HepG2 (cell line): Measurements from ENCODE around the gene C7orf57. TPM values are rescaled to one million over a fixed set of nuclear protein-coding genes. Genes with fewer than 3 reads are reported as not detected.

Experiments
- ATAC-seq: fragments of 200-7000 bp; cut with Tn5 transposase; 3 replicates; pipeline ENCODE4 v1.9.1; 2020; ENCODE audit warnings: mild to moderate bottlenecking, moderate library complexity
- BruUV-seq: library from RNA; stranded (reverse); fragments of 400-500 nt; replicated peaks from 2 replicates; lab custom pipeline; 2021; lab: Mats Ljungman, UMichigan
- CTCF ChIA-PET: fragments of 300-600 bp; formaldehyde crosslinking; extraction: SDS; loops from one replicate; lab custom pipeline; 2021; ENCODE audit warnings: low total read pairs, inconsistent platforms, low intra/inter-chr PET ratio; lab: Yijun Ruan, JAX
- POLR2A ChIA-PET: fragments of 350-600 bp; sonication (Branson Sonifier 250); formaldehyde crosslinking; loops from one replicate; lab custom pipeline; 2020; ENCODE audit warnings: antibody characterized with exemption, inconsistent platforms; lab: Yijun Ruan, JAX
- DNase-seq: peaks from one replicate; pipeline ENCODE4 v3.0.0-alpha.2; 2015; ENCODE audit warnings: low spot score
- FAIRE-seq: peaks from 3 replicates; lab custom pipeline; 2011; peaks lifted over from hg19 to GRCh38; lab: Jason Lieb, UNC
- H2AFZ ChIP-seq: one replicate; pipeline ENCODE4 v1.6.1; 2011; ENCODE audit warnings: low read length, inconsistent platforms
- H3K27ac ChIP-seq: fragments of 300-600 bp; 3 replicates; pipeline ENCODE4 v1.8.0; 2011; ENCODE audit warnings: mixed run types, mild to moderate bottlenecking, mixed read lengths, low read length, inconsistent platforms; ENCODE audit not compliant: insufficient read depth; ENCODE audit errors: extremely low read length
- H3K27me3 ChIP-seq, 2 experiments: fragments of 200-600 bp in 1 of 2; 2 replicates in 1 of 2; 3 replicates in 1 of 2; pipeline versions ENCODE4 v1.6.0 to v1.8.0; 2011; ENCODE audit warnings: low read length in 2 of 2, mild to moderate bottlenecking in 2 of 2, moderate library complexity in 2 of 2, inconsistent platforms in 1 of 2; ENCODE audit not compliant: insufficient read depth in 2 of 2, control insufficient read depth in 1 of 2
- H3K36me3 ChIP-seq, 2 experiments: fragments of 200-600 bp in 1 of 2; replicated peaks in 1 of 2; 2 replicates in 1 of 2; 3 replicates in 1 of 2; pipeline versions ENCODE4 v1.5.1 to v1.8.0; 2011; ENCODE audit warnings: low read length in 2 of 2, inconsistent platforms in 1 of 2; ENCODE audit not compliant: insufficient read depth in 2 of 2, control insufficient read depth in 1 of 2
- H3K4me1 ChIP-seq: 2 replicates; pipeline ENCODE4 v1.5.1; 2012; ENCODE audit warnings: low read length, inconsistent platforms; ENCODE audit not compliant: insufficient read depth
- H3K4me2 ChIP-seq: 2 replicates; pipeline ENCODE4 v1.6.0; 2011; ENCODE audit warnings: low read depth, low read length, inconsistent platforms
- H3K4me3 ChIP-seq, 3 experiments: fragments of 200-600 bp in 1 of 3; sonication (generic), shearing (Covaris generic) in 1 of 3; replicated peaks in 1 of 3; 2 replicates each; pipeline ENCODE4 v1.5.1; 2011 to 2016; ENCODE audit warnings: low read length in 3 of 3, inconsistent platforms in 2 of 3, low read depth in 2 of 3, mild to moderate bottlenecking in 2 of 3, control low read depth in 1 of 3, mixed read lengths in 1 of 3; ENCODE audit not compliant: insufficient read depth in 1 of 3
- H3K79me2 ChIP-seq: one replicate; pipeline ENCODE4 v1.6.1; 2011; ENCODE audit warnings: low read length, inconsistent platforms; ENCODE audit not compliant: insufficient read depth
- H3K9ac ChIP-seq: 2 replicates; pipeline ENCODE4 v1.6.0; 2011; ENCODE audit warnings: mild to moderate bottlenecking, low read depth, low read length, inconsistent platforms; ENCODE audit not compliant: insufficient read depth
- H3K9me3 ChIP-seq: 2 replicates; pipeline ENCODE4 v1.5.1; 2012; ENCODE audit warnings: mild to moderate bottlenecking, low read length
- H4K20me1 ChIP-seq: 2 replicates; pipeline ENCODE4 v1.6.0; 2011; ENCODE audit warnings: inconsistent platforms, mild to moderate bottlenecking, low read length, moderate library complexity; ENCODE audit not compliant: insufficient read depth
- CBX1 ChIP-seq: IDR thresholded peaks from one replicate; pipeline ENCODE4 v1.6.1; 2016; ENCODE audit warnings: antibody characterized with exemption, low read depth
- CENPBD1 ChIP-seq: sonication (generic); formaldehyde crosslinking; IDR thresholded peaks from 2 replicates; pipeline ENCODE4 v1.8.0; 2022; ENCODE audit warnings: missing genetic modification reagents, low read depth, mild to moderate bottlenecking, borderline replicate concordance
- KMT2B ChIP-seq: IDR thresholded peaks from 2 replicates; pipeline ENCODE4 v1.6.1; 2016; ENCODE audit warnings: missing genetic modification reagents, missing compliant biosample characterization
- TGIF2 ChIP-seq: IDR thresholded peaks from 2 replicates; pipeline ENCODE4 v1.6.1; 2016; ENCODE audit warnings: control low read depth, missing compliant biosample characterization
- XRCC5 ChIP-seq: fragments of 200-400 bp; formaldehyde crosslinking; optimal IDR thresholded peaks from 2 replicates; pipeline ENCODE3; 2017; ENCODE audit warnings: mild to moderate bottlenecking, low read length
- WGBS: methylation state at CpG from one replicate; pipeline ENCODE4 v1.1.6; 2017; ENCODE audit warnings: low lambda C conversion rate; 5-methylcytosine and 5-hydroxymethylcytosine counted together
- in situ Hi-C: cut with HindIII; loops from 2 replicates; pipeline ENCODE4 v1.10.0; 2017; ENCODE audit warnings: low pct_unique_long_range_greater_than_20kb; ENCODE audit not compliant: extremely low pct_ligation_motif_present
- intact Hi-C: fragments of 100-400 bp; cut with micrococcal nuclease; formaldehyde crosslinking; loops from one replicate; pipeline ENCODE4 v1.10.0; 2022; ENCODE audit not compliant: unreplicated experiment
- polyA plus RNA-seq, 8 experiments: library from polyadenylated mRNA; depleted of rRNA in 3 of 8; stranded (reverse) in 7 of 8; unstranded in 1 of 8; fragments of >200 nt; fragmentation: Illumina TruSeq in 4 of 8; extraction: Trizol in 4 of 8; gene quantifications; 2 replicates each; pipeline versions ENCODE4 v1.2.1 to v1.2.3, GENCODE V29; 2011 to 2016; ENCODE audit warnings: low read depth in 4 of 8, missing spikeins in 1 of 8, mixed read lengths in 1 of 8; ENCODE audit not compliant: insufficient read depth in 1 of 8
- total RNA-seq, 5 experiments: library from RNA; depleted of rRNA; stranded (reverse); fragments of >200 nt; fragmentation: Illumina TruSeq; extraction: Trizol; gene quantifications; 2 replicates each; pipeline ENCODE4 v1.2.3, GENCODE V29; 2016; ENCODE audit warnings: low read depth in 1 of 5
- TF ChIP-seq, protein P1 (sequence below): fragments of 450-650 bp; IDR thresholded peaks from 2 replicates; pipeline ENCODE4 v1.6.1; 2016

The C7orf57 gene
- total and polyA plus RNA-seq, 2 of the 13 experiments (the other 11 are each of a cell fraction or from before 2014, with no cell fraction given), result not detected

DNA sequence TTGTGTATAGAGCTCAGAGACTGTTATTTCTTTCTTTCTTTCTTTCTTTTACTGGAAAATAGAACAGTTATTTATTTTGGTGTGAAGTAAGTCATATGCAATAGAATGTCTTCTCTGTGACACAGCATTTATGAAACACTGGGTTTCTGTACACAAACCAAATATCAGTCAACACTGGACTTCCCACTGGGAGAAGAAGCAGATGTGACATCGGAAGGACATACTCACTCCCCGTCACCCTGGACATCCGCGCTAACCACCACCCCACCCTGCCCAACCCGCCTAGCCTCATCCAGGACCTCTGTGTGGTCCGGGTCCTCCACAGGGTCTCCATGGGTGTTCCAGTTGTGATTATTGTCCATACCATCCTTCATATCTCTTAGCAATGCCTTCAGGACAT lies 28.5 kb upstream of the C7orf57 start (continued):
- no peak for TF ChIP-seq TGIF2 (CRISPR knock-in tag)

GRCh38 chr7:48009257-48009656 lies 26.1 kb upstream of the C7orf57 start:
- DNase-seq (no peak), ATAC-seq (peak; percentile 37; the same call in 1 of the 3 replicates), FAIRE-seq (no peak)
- Histone ChIP-seq H4K20me1 (no peaks in the 10 kb centered on the region), H3K4me1 (no peaks in the 10 kb centered on the region), H3K27me3 (peaks cover 0 to 14% of the 10 kb centered on the region in 2 experiments; a peak in 2 of 5 replicates), H3K4me3 (no peak overlapping the region), H3K36me3 (no peaks in the 10 kb centered on the region), H3K4me2 (no peak overlapping the region), H3K27ac (no peak overlapping the region), H3K79me2 (no peaks in the 10 kb centered on the region), H3K9ac (no peak overlapping the region), H2AFZ (no peak overlapping the region), H3K9me3 (no peaks in the 10 kb centered on the region)
- in situ Hi-C loops, result no loop called here
- ChIA-PET CTCF (no interaction called here), POLR2A (no interaction called here)
- 2% methylated on average over 4 of the region's 4 CpGs for WGBS
- no TSS peak for BruUV-seq
- intact Hi-C loops, result no loop called here
- no peak for TF ChIP-seq CBX1
- TF ChIP-seq, protein P1, sequence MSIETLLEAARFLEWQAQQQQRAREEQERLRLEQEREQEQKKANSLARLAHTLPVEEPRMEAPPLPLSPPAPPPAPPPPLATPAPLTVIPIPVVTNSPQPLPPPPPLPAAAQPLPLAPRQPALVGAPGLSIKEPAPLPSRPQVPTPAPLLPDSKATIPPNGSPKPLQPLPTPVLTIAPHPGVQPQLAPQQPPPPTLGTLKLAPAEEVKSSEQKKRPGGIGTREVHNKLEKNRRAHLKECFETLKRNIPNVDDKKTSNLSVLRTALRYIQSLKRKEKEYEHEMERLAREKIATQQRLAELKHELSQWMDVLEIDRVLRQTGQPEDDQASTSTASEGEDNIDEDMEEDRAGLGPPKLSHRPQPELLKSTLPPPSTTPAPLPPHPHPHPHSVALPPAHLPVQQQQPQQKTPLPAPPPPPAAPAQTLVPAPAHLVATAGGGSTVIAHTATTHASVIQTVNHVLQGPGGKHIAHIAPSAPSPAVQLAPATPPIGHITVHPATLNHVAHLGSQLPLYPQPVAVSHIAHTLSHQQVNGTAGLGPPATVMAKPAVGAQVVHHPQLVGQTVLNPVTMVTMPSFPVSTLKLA, result peak; percentile 79

- Histone ChIP-seq H3K36me3 (no peaks in the 10 kb centered on the region), H4K20me1 (no peaks in the 10 kb centered on the region), H3K4me1 (no peaks in the 10 kb centered on the region), H3K9me3 (no peaks in the 10 kb centered on the region), H3K4me3 (no peak overlapping the region), H3K9ac (no peak overlapping the region), H3K4me2 (no peak overlapping the region), H3K79me2 (no peaks in the 10 kb centered on the region), H3K27me3 (peaks cover 0 to 14% of the 10 kb centered on the region in 2 experiments; a peak in 2 of 5 replicates), H3K27ac (no peak overlapping the region), H2AFZ (no peak overlapping the region)
- no peak for ATAC-seq
- in situ Hi-C loops (no loop called here), intact Hi-C loops (no loop called here)
- no peak for DNase-seq
- CTCF ChIA-PET, result no interaction called here
- POLR2A ChIA-PET, result no interaction called here
- 21% methylated on average over 4 of the region's 4 CpGs for WGBS
- FAIRE-seq, result no peak
- TF ChIP-seq KMT2B (CRISPR knock-in tag), result no peak
- TF ChIP-seq, protein P1, result peak; percentile 63
- no peak for TF ChIP-seq CENPBD1
- TF ChIP-seq XRCC5, result no peak
- no TSS peak for BruUV-seq
Measured at GRCh38 chr7:48009954-48010353, 25.4 kb upstream of the C7orf57 start.
